Measurements from ENCODE around the gene SMARCAL1.
A peak's percentile ranks its signal among the peaks of the same experiment; 100 is the strongest.

SMARCAL1 gene

GRCh38 chr2:216492597-216493333, 80.5 kb downstream of the SMARCAL1 start (continued):
- TF ChIP-seq KLF17 (tag by site-specific recombination; IDR thresholded peaks at IDR 0.05) (no peak), CTCF (tag by site-specific recombination; IDR thresholded peaks at IDR 0.05) (no peak), ZNF37A (tag by site-specific recombination; IDR thresholded peaks at IDR 0.05) (no peak), ZNF114 (tag by site-specific recombination; IDR thresholded peaks at IDR 0.05) (no peak), GLIS2 (tag by site-specific recombination; IDR thresholded peaks at IDR 0.05) (no peak; the same call in 1 of the 2 replicates), ZNF391 (tag by site-specific recombination; IDR thresholded peaks at IDR 0.05; ENCODE audit: borderline replicate concordance, low read depth) (no peak), ZNF266 (tag by site-specific recombination; IDR thresholded peaks at IDR 0.05; ENCODE audit: low read depth) (no peak), ZNF600 (tag by site-specific recombination; IDR thresholded peaks at IDR 0.05) (peak; percentile 64; the same call in 1 of the 2 replicates), ZIC2 (tag by site-specific recombination; IDR thresholded peaks at IDR 0.05) (peak; percentile 83), ZNF792 (tag by site-specific recombination; IDR thresholded peaks at IDR 0.05) (no peak), GLI2 (tag by site-specific recombination; IDR thresholded peaks at IDR 0.05; ENCODE audit: borderline replicate concordance, low read depth) (no peak), ZEB2 (tag by site-specific recombination; IDR thresholded peaks at IDR 0.05) (no peak), ZNF692 (tag by site-specific recombination; IDR thresholded peaks at IDR 0.05) (no peak), ZNF837 (tag by site-specific recombination; IDR thresholded peaks at IDR 0.05) (no peak), EGR2 (tag by site-specific recombination; IDR thresholded peaks at IDR 0.05; ENCODE audit: low read depth) (peak; percentile 71), ZNF747 (tag by site-specific recombination; IDR thresholded peaks at IDR 0.05) (no peak), ZSCAN4 (tag by site-specific recombination; IDR thresholded peaks at IDR 0.05) (no peak), KLF8 (tag by site-specific recombination; IDR thresholded peaks at IDR 0.05) (no peak), INSM2 (tag by site-specific recombination; IDR thresholded peaks at IDR 0.05) (no peak), HOXD13 (CRISPR knock-in tag; IDR thresholded peaks at IDR 0.05; ENCODE audit: borderline replicate concordance) (no peak), ZBTB17 (tag by site-specific recombination; IDR thresholded peaks at IDR 0.05) (no peak), ZNF777 (tag by site-specific recombination; IDR thresholded peaks at IDR 0.05; ENCODE audit: borderline replicate concordance) (no peak), ELK4 (IDR thresholded peaks at IDR 0.05; ENCODE audit: borderline replicate concordance, low read depth, low read length) (no peak), ZBTB26 (tag by site-specific recombination; optimal IDR thresholded peaks at IDR 0.05) (no peak), ZNF558 (tag by site-specific recombination; IDR thresholded peaks at IDR 0.05) (no peak), ZNF76 (tag by site-specific recombination; IDR thresholded peaks at IDR 0.05; ENCODE audit: borderline replicate concordance, low read depth) (no peak), ZFHX2 (tag by site-specific recombination; conservative IDR thresholded peaks at IDR 0.05) (peak; percentile 84), SALL2 (tag by site-specific recombination; IDR thresholded peaks at IDR 0.05; ENCODE audit: borderline replicate concordance) (no peak), ZNF214 (tag by site-specific recombination; IDR thresholded peaks at IDR 0.05; ENCODE audit: borderline replicate concordance) (no peak), ZNF350 (tag by site-specific recombination; IDR thresholded peaks at IDR 0.05) (no peak), ZNF335 (tag by site-specific recombination; conservative IDR thresholded peaks at IDR 0.05) (peak; percentile 49)

Data from HEK293 (cell line).